Psoas muscle (tissue), 8 donors: Measurements from ENCODE around the gene MAML2. TPM values are rescaled to one million over a fixed set of nuclear protein-coding genes. Genes with fewer than 3 reads are reported as not detected.

Experiments
- ATAC-seq, 4 donors: fragments of 200-7000 bp; cut with Tn5 transposase; one replicate each; pipeline ENCODE4 v1.9.1; 2020; ENCODE audit warnings: moderate library complexity in 3 of 4, mild to moderate bottlenecking in 2 of 4
- DNase-seq, 2 donors: peaks; one replicate each; pipeline ENCODE4 v3.0.0-alpha.2; 2020
- H3K27ac ChIP-seq: fragments of 200-600 bp; one replicate; pipeline ENCODE4 v1.8.0; 2022
- H3K27me3 ChIP-seq, 3 donors: fragments of 200-600 bp in 1 of 3; one replicate each; pipeline versions ENCODE4 v1.6.1 to v1.8.0; 2013 to 2022; ENCODE audit warnings: low read length in 2 of 3, mild to moderate bottlenecking in 2 of 3, moderate library complexity in 1 of 3; ENCODE audit not compliant: insufficient read depth in 3 of 3
- H3K36me3 ChIP-seq, 2 donors: fragments of 200-600 bp in 1 of 2; one replicate each; pipeline versions ENCODE4 v1.6.1 to v1.8.0; 2013 to 2022; ENCODE audit warnings: low read depth in 1 of 2, mild to moderate bottlenecking in 1 of 2, moderate library complexity in 1 of 2; ENCODE audit not compliant: insufficient read depth in 1 of 2
- H3K4me1 ChIP-seq: fragments of 200-600 bp; one replicate; pipeline ENCODE4 v1.8.0; 2022
- H3K4me3 ChIP-seq: fragments of 200-600 bp; one replicate; pipeline ENCODE4 v1.8.0; 2022; ENCODE audit warnings: mild to moderate bottlenecking
- H3K9me3 ChIP-seq: fragments of 200-600 bp; one replicate; pipeline ENCODE4 v1.8.0; 2022
- WGBS, 3 donors: extraction: QIAGEN DNeasy Blood & Tissue Kit; methylation state at CpG; one replicate each; pipeline versions ENCODE4 v1.1.6 to v1.1.7; 2013; 5-methylcytosine and 5-hydroxymethylcytosine counted together
- intact Hi-C, 2 donors: fragments of 100-400 bp; cut with DNase I; formaldehyde crosslinking; loops; one replicate each; pipeline versions ENCODE4 v1.11.0 to v1.14.2; 2022
- polyA plus RNA-seq, 3 donors: library from polyadenylated mRNA; stranded (reverse); fragments of 200-250 nt; gene quantifications; one replicate each; pipeline ENCODE4 v1.2.3, GENCODE V29; 2013
- total RNA-seq, 4 donors: library from RNA; stranded (reverse); fragmentation: NEBNext Ultra II Directional in 2 of 4; extraction: Animal tissue kit (Norgen Biotek cat#: 25700) in 2 of 4; gene quantifications; one replicate each; pipeline versions ENCODE4 v1.2.1 to v1.2.4, GENCODE V29; 2021 to 2023
- TF ChIP-seq, protein P1 (sequence below): fragments of 200-600 bp; IDR thresholded peaks from one replicate; pipeline ENCODE4 v1.8.0; 2022; ENCODE audit warnings: antibody characterized with exemption
- donor health status: healthy with polysubstance abuse.
- donor health status: DM: no; HTN: no; CAD: no; lungs with moderate emphysema.
- donor health status: Bipolar disorder and iron deficiency.
- donor health status: healthy.
- donor health status: DM: yes; HTN: yes; CAD: no.
- donor health status: DM: no; HTN: no; CAD: no.
- donor health status: DM: no; HTN: no; CAD: no.
- donor health status: DM: yes; HTN: yes; CAD: no.

The MAML2 gene
- total and polyA plus RNA-seq, 7 donors, result 0.39 to 3.7 (median 1.5) TPM

GRCh38 chr11:96096360-96096759, 246.6 kb downstream of the MAML2 start:
- no peak for ATAC-seq
- intact Hi-C loops, result no loop called here
- H3K9me3 ChIP-seq, result no peaks in the 10 kb centered on the region
- TF ChIP-seq, protein P1, sequence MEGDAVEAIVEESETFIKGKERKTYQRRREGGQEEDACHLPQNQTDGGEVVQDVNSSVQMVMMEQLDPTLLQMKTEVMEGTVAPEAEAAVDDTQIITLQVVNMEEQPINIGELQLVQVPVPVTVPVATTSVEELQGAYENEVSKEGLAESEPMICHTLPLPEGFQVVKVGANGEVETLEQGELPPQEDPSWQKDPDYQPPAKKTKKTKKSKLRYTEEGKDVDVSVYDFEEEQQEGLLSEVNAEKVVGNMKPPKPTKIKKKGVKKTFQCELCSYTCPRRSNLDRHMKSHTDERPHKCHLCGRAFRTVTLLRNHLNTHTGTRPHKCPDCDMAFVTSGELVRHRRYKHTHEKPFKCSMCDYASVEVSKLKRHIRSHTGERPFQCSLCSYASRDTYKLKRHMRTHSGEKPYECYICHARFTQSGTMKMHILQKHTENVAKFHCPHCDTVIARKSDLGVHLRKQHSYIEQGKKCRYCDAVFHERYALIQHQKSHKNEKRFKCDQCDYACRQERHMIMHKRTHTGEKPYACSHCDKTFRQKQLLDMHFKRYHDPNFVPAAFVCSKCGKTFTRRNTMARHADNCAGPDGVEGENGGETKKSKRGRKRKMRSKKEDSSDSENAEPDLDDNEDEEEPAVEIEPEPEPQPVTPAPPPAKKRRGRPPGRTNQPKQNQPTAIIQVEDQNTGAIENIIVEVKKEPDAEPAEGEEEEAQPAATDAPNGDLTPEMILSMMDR, result no peak
- H3K27me3 ChIP-seq, result no peaks in the 10 kb centered on the region
- H3K4me1 ChIP-seq, result no peaks in the 10 kb centered on the region
- no peak overlapping the region for H3K27ac ChIP-seq
- H3K36me3 ChIP-seq, result no peaks in the 10 kb centered on the region
- H3K4me3 ChIP-seq, result no peak overlapping the region
- WGBS, 3 donors, result 84 to 88% (median 85%) methylated on average over 4 of the region's 4 CpGs
- DNase-seq, result no peak

DNA sequence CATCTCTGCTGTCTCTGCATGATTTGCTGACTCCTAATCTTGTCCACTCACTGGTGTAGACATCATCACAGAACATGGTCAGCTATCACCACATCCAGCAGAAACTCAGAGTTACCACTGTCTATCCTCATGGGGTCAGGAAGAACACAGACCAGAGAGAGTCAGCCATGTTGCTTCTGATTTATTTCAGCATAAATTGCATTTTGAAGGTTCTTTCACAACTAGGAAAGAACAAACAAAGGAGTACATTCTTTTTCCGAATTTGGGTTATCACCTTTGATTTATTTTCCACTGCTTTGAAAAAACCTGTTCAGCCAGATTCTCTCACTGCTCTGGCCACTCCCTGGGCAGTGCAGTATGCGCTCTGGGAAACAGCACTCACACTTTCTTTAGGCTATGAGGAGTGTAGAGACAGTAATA, 247.1 kb downstream of the MAML2 start:
- ATAC-seq, result no peak
- intact Hi-C loops, result no loop called here

DNA sequence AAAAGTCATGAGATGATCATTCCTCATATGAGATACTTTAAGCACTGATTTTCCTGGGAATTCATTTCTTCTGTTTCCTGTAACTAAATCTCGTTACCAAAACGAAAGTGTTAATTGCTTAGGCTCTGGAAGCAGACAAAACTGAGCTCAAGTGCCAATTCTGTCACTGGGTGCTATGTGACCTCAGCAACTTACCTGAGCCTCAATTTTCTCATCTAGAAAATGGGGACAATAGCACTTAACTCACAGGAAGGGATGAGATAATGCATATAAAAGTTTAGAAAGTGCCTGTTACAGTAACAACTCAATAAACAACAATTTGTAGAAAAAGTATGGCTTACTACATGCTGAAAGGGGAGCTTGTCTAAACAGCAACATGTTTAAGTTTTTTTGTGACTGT, 248.8 kb downstream of the MAML2 start:
- DNase-seq (no peak), ATAC-seq (no peak)
- H3K36me3 ChIP-seq, result no peaks in the 10 kb centered on the region
- H3K27me3 ChIP-seq, result no peaks in the 10 kb centered on the region
- no peaks in the 10 kb centered on the region for H3K9me3 ChIP-seq
- TF ChIP-seq, protein P1, result no peak
- intact Hi-C loops, result no loop called here
- H3K4me1 ChIP-seq, result no peaks in the 10 kb centered on the region
- no peak overlapping the region for H3K4me3 ChIP-seq
- no peak overlapping the region for H3K27ac ChIP-seq
- 66 to 74% (median 70%) methylated on average over 2 of the region's 2 CpGs for WGBS, 3 donors

More for the DNA sequence above, 247.1 kb downstream of the MAML2 start:
- H3K4me3 ChIP-seq, result no peak overlapping the region
- H3K27ac ChIP-seq, result no peak overlapping the region
- no peaks in the 10 kb centered on the region for H3K9me3 ChIP-seq
- 64 to 76% (median 74%) methylated on average over 2 of the region's 2 CpGs for WGBS, 3 donors
- no peak for DNase-seq
- TF ChIP-seq, protein P1, result no peak
- no peaks in the 10 kb centered on the region for H3K4me1 ChIP-seq
- no peaks in the 10 kb centered on the region for H3K27me3 ChIP-seq
- no peaks in the 10 kb centered on the region for H3K36me3 ChIP-seq

- DNase-seq (no peak), ATAC-seq (no peak)
- 93 to 95% (median 94%) methylated on average over 8 of the region's 8 CpGs for WGBS, 3 donors
- Histone ChIP-seq H3K36me3 (no peaks in the 10 kb centered on the region), H3K27ac (no peak overlapping the region), H3K9me3 (no peaks in the 10 kb centered on the region), H3K4me1 (no peaks in the 10 kb centered on the region), H3K4me3 (no peak overlapping the region), H3K27me3 (no peaks in the 10 kb centered on the region)
- TF ChIP-seq, protein P1, result no peak
- intact Hi-C loops, result no loop called here
Measured at GRCh38 chr11:96092511-96092910, 250.5 kb downstream of the MAML2 start.

DNA sequence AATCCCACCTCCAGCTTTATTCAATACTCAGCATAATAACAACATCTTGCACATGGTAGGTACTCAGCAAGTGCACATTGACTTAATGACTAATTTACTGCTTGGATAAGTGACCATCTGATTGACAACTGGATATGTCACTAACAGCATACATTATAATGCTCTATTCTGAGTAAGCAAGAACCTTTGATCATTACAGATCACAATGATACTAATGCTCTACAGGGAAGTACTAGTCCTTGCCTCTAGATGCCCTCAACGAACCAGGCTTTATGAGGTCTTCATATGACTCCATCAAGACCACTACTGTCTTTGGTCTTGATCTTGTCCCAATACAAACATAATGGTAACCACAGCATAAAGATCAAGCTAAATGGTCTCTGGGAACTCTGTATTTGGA, 251.5 kb downstream of the MAML2 start:
- intact Hi-C loops, result no loop called here
- Histone ChIP-seq H3K4me1 (no peaks in the 10 kb centered on the region), H3K27ac (no peak overlapping the region), H3K36me3 (no peaks in the 10 kb centered on the region), H3K9me3 (no peaks in the 10 kb centered on the region), H3K27me3 (no peaks in the 10 kb centered on the region), H3K4me3 (no peak overlapping the region)
- no peak for DNase-seq
- TF ChIP-seq, protein P1, result no peak
- 63 to 83% (median 68%) methylated on average over 1 of the region's 1 CpG for WGBS, 3 donors
- no peak for ATAC-seq
